Lower leg skin (tissue), 3 donors: ENCODE results near the gene MAPKAPK2.

Experiments
- CTCF ChIP-seq, 3 donors: fragments of 450-650 bp; IDR thresholded peaks; one replicate each; pipeline ENCODE4 v1.5.1; 2016; ENCODE audit warnings: antibody characterized with exemption in 3 of 3, mild to moderate bottlenecking in 3 of 3, moderate library complexity in 2 of 3
- POLR2A ChIP-seq, 2 donors: fragments of 450-650 bp; IDR thresholded peaks; one replicate each; pipeline ENCODE4 v1.6.1; 2016 to 2017; ENCODE audit warnings: antibody characterized with exemption in 2 of 2, mild to moderate bottlenecking in 1 of 2, moderate library complexity in 1 of 2

- TF ChIP-seq CTCF (IDR thresholded peaks at IDR 0.05) = no peak
- no peak for TF ChIP-seq POLR2A (IDR thresholded peaks at IDR 0.05)
Observed at GRCh38 chr1:206636671-206637070, 48.0 kb upstream of the MAPKAPK2 start.
